Uterus (tissue), 2 donors: ENCODE results near the gene RAB8A.

Experiments used
- POLR2A ChIP-seq, 2 donors: fragments of 450-650 bp; IDR thresholded peaks; one replicate each; pipeline ENCODE4 v1.6.1; 2016; ENCODE audit warnings: antibody characterized with exemption in 2 of 2, mild to moderate bottlenecking in 1 of 2, moderate library complexity in 1 of 2
- TF ChIP-seq, protein P1 (sequence below), 4 experiments: fragments of 200-600 bp in 2 of 4; fragments of 450-650 bp in 2 of 4; sonication (generic) in 2 of 4; IDR thresholded peaks; one replicate each; pipeline ENCODE4 v1.5.1; 2016 to 2019; ENCODE audit warnings: antibody characterized with exemption in 4 of 4, mild to moderate bottlenecking in 2 of 4, moderate library complexity in 1 of 4

DNA sequence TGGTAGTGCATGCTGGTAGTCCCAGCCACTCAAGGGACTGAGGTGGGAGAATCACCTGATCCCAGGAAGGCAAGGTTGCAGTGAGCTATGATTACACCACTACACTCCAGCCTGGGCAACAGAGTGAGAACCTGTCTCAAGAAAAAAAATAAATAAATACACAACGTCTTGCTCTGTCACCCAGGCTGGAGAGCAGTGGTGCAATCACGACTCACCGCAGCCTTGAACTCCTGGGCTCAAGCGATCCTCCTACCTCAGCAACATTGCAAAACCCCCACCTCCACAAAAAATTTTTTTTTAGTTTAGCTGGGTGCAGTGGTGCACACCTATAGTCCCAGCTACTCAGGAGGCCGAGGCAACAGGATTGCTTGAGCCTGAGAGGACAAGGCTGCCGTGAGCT is 26.6 kb upstream of the RAB8A start:
- TF ChIP-seq, protein P1, sequence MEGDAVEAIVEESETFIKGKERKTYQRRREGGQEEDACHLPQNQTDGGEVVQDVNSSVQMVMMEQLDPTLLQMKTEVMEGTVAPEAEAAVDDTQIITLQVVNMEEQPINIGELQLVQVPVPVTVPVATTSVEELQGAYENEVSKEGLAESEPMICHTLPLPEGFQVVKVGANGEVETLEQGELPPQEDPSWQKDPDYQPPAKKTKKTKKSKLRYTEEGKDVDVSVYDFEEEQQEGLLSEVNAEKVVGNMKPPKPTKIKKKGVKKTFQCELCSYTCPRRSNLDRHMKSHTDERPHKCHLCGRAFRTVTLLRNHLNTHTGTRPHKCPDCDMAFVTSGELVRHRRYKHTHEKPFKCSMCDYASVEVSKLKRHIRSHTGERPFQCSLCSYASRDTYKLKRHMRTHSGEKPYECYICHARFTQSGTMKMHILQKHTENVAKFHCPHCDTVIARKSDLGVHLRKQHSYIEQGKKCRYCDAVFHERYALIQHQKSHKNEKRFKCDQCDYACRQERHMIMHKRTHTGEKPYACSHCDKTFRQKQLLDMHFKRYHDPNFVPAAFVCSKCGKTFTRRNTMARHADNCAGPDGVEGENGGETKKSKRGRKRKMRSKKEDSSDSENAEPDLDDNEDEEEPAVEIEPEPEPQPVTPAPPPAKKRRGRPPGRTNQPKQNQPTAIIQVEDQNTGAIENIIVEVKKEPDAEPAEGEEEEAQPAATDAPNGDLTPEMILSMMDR (IDR thresholded peaks at IDR 0.05), result no peak
- TF ChIP-seq POLR2A (IDR thresholded peaks at IDR 0.05), result no peak
